Urothelium cell line (cell line): ENCODE measurements around the gene EGR1.

Source experiments
- DNase-seq: peaks from one replicate; pipeline ENCODE4 v3.0.0; 2011; ENCODE audit warnings: low spot score, mixed read lengths
- FAIRE-seq: peaks from 2 replicates; lab custom pipeline; 2011; peaks lifted over from hg19 to GRCh38; lab: Jason Lieb, UNC

The EGR1 gene

DNA sequence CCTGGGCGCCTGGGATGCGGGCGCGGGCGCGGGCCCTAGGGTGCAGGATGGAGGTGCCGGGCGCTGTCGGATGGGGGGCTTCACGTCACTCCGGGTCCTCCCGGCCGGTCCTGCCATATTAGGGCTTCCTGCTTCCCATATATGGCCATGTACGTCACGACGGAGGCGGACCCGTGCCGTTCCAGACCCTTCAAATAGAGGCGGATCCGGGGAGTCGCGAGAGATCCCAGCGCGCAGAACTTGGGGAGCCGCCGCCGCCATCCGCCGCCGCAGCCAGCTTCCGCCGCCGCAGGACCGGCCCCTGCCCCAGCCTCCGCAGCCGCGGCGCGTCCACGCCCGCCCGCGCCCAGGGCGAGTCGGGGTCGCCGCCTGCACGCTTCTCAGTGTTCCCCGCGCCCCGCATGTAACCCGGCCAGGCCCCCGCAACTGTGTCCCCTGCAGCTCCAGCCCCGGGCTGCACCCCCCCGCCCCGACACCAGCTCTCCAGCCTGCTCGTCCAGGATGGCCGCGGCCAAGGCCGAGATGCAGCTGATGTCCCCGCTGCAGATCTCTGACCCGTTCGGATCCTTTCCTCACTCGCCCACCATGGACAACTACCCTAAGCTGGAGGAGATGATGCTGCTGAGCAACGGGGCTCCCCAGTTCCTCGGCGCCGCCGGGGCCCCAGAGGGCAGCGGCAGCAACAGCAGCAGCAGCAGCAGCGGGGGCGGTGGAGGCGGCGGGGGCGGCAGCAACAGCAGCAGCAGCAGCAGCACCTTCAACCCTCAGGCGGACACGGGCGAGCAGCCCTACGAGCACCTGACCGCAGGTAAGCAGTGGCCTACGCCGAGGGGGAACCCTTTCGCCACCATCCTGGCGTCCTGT lies at the start of gene EGR1:
TSS of gene EGR1 (plus strand) at position 219 of the 864 bp plus-strand sequence. CDS start at position 502, 283 bp downstream.
- FAIRE-seq (no peak), DNase-seq (peak; percentile 84)

GRCh38 chr5:138418444-138418843 lies 46.8 kb upstream of the EGR1 start:
- FAIRE-seq (no peak), DNase-seq (no peak)

DNA sequence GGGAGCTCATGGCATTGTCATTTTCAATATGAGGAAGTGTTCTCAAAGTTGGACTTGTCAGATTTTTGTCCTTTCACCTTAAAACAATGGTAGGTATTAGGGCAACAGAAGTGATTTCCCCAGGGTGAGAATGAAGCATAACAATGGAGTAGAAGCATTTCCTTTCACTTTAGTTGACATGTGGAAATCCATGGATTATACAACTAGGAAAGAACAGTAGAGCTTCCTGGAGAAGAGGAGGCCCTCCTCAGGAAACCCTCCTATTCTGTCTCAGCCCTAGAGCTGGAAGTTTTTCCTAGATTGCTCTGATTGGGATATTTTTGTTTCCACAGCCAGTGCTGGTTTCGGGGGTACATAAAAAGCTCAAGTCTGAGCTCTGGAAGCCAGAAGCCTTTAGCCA lies 40.2 kb upstream of the EGR1 start:
- no peak for FAIRE-seq

DNA sequence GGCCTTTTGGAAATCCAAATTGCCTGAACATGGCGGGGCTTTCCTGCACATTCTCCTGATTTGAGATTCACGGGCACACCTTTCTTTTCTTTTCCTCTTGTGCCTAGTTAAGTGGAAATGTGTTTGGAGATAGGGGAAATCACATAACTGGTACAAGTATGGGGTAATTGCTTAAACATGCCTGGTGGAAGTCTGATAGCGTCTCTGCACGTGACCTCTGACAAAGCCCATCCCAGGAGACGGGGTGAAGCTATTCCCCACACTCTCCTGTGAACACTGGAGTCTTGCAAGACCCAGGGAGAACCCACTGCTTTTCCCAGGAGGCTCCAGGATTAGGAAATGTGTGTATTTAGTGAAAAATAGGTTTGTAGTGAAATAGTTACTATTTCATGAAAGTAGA lies 29.3 kb upstream of the EGR1 start:
- FAIRE-seq (no peak), DNase-seq (no peak)

More for the DNA sequence above, 40.2 kb upstream of the EGR1 start:
- DNase-seq = no peak

DNA sequence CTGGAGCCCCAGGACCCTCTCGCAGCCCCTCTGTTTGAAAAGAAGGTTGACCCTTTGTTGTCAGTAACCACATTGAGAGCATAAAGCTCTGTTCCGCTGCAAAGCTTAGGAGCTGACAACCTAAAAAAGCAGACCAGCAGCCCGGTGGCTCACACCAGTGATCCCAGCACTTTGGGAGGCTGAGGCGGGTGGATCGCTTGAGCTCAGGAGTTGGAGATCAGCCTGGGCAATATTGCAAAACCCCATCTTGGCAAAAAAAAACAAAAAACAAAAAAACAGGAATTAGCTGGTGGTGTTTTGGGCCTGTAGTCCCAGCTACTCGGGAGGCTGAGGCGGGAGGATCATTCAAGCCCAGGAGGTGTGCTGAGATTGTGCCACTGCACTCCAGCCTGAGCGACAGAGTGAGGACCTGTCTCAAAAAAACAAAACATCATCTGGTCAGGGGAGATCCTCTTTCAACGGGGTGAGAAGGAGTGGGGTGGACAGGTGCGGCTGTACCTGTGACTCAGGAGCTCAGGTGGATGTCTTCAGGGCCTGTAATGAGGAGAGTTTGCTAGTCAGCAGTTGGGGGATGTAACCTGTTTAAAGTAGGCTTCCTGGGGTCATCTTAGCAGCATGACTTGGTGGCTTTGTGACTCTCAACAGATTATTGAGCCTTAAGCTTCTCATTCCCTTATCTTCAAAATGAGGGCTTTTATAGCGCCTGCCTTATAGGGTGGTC lies 27.1 kb upstream of the EGR1 start:
- DNase-seq (no peak), FAIRE-seq (no peak)

DNA sequence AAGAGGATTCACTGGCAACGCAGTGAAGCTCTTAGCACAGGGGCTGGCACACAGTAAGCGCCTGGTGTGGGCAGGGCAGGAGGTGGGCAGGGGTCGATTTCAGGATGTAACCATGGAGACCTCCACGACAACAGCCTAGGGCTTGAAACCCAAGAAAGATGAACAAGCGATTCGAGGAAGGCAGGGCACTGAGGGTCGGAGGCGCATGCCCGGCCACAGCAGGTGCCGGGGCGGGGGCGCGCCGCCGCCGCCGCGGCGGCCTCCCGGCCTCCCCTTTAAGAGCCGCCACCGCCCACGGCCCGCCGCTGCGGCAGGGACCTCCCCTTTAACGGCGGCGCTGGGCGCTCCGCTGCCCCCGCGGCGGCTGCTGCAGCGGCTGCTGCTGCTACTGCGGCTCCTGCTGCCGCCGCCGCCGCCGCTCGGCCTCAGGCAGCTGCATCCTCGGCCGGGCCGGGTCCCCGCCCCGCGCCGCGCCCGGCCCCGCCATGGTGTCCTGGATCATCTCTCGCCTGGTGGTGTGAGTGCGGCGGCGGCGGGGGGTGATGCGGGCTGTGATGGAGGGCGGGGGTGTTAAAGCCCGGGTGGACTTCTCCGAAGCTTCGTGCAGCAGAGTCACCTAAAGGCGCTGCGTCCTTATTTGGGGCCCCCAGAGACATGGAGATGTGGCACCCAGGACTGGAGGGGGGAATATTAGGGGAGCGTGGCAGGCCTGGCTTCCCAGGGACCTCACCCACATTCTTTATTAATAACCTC lies 26.4 kb upstream of the EGR1 start, which contains the start of gene REEP2:
TSS of gene REEP2 (plus strand) at position 334 of the 753 bp plus-strand sequence. CDS start at position 486, 152 bp downstream.
- FAIRE-seq (no peak), DNase-seq (peak; percentile 76)

DNA sequence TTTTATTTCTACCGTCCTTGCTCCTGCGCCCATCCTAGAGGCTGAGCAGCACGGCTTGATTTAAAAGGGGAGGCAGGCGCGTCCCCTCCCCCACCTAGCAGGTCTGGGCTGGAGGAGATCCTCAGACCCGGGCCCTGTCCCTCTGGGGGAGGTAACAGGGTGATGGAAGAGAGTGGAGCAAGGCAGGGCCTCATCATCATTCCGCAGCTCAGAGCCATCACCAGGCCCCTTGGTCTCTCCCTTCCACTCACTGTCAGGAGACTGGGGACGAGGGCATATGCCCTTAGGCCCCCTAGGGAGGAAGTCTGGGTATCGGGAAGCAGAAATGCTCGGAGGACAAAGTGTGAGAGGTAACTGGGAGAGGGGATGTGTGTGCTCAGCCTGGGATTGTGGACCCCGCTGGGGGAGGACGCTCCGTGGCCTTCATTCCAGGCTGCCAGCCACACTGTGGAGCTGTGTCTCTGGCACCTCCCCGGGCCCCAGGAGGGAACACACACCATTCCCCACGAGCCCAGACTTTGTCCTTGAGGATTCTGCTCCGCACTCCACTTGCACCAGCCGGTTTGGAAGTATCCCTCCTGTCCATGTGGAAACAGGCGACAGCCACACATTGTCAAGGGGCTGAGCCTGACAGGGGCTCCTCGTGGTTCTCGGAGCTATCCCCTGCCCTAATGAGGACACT lies 25.7 kb upstream of the EGR1 start:
- DNase-seq (no peak), FAIRE-seq (no peak)

DNA sequence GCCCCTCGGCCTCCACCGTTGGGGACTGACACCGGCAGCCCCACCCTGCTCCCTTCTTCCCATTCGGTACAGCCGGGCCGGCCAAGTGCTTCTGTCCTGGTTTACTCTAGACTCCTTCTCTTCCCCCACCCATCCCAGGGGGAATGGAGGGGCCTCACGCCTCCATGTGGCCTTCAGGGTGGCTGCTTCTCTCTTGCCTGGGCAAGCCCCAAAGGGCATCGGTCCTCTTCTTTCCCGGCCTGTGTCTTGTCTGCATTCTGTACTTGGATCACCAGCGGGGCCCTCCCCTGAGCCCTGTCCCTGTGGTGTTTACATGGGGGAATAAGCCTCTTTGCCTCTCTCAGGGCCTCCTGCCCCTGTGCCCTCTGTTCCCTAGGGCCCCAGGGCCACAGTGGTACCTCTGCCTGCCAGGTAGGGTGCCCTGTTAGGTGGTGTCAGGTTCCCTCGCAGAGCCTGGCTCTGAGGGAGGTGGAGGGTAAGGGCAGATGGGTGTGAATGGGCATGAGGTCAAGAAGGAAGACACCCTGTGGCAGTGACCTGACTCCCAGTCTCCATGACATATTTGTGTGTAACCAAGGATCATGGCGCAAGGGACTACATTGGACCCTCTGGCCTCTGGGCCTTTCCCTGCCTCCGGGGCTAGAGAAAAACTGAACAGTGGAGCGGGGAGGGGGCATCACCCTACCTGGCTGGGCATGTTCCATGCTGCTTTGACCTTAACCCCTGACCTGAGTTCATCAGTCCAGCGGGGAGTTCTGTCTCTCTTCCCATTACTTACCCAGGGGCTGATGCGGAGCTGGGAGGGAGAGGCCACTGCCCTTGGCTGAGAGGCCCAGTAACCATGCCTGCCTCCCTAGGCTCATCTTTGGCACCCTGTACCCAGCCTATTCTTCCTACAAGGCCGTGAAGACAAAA lies 24.9 kb upstream of the EGR1 start:
- DNase-seq (no peak), FAIRE-seq (no peak)

DNA sequence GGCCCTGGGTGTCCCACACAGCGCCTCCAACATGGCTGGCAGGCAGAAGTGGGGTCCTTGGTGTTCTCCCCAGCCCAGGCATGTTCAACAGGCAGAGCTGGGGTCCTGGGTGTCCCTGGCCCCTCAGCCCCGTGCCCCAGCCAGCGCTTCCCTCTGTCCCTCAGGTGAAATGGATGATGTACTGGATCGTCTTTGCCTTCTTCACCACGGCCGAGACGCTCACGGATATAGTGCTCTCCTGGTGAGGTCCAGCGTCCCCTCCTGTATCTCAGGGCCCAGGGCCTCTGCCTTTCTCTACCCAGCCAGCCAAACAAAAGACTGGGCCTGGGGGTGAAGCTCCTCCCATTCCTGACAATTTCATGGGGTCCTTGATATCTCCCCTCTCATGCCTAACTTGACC lies 24.1 kb upstream of the EGR1 start:
- FAIRE-seq (no peak), DNase-seq (no peak)

DNA sequence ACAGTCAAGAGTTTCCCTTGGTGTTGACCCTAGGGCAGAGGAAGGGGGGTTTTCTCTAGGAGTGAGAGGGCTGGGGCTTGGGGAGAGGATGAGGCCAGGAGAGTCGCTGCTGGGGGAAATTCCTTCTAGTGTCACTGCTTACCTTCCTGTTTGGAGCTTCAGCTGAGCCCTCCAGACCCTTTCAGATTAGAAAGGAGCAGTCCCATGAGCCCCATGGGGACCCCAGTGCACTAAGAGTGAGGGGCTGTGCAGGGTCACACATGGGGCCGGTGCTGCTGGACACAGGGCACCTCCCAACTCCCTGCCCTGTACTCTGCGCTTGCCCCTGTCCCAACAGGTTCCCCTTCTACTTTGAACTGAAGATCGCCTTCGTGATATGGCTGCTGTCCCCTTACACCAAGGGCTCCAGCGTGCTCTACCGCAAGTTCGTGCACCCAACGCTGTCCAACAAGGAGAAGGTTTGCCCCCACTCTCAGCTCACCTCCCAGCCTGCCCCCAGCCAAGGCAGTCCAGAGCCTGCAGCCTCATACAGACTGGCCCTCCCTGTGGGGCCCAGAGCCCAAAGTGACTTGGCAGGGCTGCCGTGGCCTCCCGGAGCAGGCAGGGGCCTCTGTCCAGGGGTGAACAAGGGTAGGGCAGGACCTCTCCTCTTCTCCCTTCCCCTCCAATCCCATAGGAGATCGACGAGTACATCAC lies 21.1 kb upstream of the EGR1 start:
- DNase-seq = no peak
- FAIRE-seq = no peak

DNA sequence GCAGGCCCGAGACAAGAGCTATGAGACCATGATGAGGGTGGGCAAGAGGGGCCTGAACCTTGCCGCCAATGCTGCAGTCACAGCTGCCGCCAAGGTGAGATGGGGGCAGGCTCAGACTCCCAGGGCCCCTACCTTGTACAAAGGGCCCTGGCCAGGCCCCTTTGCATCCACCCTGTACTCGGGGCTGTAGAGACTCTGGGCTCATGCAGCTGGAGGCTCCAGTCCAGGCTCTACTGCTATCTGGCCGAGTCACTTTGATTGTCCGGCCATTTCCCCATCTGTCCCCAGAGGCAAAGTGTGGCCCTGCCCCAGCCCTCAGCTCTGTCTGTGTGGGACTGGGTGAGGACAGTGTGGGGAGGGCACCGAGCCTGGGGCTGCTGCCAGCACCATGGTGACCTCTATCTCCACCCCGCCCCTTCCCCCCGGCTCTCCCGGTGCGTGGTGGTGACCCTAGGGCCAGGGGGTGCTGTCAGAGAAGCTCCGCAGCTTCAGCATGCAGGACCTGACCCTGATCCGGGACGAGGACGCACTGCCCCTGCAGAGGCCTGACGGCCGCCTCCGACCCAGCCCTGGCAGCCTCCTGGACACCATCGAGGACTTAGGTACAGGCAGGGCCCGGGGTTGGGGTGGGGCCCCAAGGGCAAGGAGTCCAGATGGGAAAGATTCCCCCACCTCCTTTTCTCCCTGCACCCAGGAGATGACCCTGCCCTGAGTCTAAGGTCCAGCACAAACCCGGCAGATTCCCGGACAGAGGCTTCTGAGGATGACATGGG lies 20.3 kb upstream of the EGR1 start:
- DNase-seq = no peak
- no peak for FAIRE-seq

- FAIRE-seq = no peak
- no peak for DNase-seq
These were observed 19.6 kb upstream of the EGR1 start for GRCh38 chr5:138445547-138446271.

DNA sequence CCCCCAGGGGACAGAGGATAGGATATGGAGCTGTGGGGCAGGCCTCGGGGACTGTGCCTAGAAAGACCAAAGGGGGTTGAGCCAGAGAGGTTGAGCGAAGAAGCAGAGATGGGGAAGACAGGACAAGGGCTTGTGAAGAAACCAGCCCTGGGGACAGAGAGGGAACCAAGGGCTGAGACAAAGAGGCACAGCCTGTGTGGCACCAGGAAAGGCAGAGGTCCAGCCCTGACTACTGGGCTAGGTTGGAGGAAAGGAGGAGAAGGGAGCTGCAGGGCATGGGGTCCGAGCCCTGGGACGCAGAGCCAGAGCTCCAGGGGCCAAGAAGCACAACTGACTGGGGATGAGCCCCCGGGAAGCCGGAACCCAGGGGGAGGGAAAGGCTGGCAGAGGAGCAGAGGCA lies 17.2 kb upstream of the EGR1 start:
- no peak for DNase-seq
- no peak for FAIRE-seq

DNA sequence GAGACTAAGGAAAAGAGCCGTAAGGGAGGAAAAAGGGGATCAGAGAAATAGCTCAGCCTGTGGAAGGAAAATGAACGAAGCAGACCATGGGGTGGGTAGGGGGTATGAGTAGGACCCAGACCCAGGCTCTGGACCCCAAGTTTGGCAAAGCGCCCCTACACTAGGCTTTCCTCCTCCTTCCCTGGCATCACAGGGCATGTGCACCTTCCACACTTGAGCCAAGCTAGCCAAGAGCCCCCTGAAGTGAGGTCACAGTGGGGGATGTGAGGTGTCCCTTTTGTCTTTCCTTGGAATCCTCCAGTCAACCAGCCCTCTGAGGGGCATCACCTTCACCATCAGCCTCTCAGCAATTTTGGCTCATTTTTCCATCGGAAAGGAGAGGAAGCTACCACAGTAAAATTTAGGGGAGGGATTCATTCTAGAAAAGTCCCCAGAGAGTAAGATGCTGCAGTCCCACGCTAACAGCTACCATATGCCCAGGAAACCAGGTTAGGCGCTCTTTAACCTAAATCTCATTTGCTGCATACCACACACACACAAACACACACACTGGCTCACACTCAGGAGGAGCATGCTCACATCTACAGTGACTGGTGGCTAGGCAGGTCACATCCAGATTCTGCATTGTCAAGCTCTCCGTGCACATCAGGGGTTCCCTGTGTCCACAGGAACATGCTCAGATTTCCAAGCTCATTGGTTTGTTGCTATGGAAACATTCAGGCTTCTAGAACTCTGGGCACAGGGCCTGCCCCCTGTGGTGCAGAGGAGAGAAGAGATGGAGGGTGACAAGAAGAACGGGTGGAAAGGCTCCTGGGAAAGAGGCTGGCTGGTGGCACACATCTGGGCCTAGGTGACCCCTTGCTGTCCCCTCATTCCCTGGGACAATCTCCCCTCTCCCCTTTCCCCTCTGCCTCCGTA lies 16.5 kb upstream of the EGR1 start:
- DNase-seq = no peak
- FAIRE-seq = no peak

DNA sequence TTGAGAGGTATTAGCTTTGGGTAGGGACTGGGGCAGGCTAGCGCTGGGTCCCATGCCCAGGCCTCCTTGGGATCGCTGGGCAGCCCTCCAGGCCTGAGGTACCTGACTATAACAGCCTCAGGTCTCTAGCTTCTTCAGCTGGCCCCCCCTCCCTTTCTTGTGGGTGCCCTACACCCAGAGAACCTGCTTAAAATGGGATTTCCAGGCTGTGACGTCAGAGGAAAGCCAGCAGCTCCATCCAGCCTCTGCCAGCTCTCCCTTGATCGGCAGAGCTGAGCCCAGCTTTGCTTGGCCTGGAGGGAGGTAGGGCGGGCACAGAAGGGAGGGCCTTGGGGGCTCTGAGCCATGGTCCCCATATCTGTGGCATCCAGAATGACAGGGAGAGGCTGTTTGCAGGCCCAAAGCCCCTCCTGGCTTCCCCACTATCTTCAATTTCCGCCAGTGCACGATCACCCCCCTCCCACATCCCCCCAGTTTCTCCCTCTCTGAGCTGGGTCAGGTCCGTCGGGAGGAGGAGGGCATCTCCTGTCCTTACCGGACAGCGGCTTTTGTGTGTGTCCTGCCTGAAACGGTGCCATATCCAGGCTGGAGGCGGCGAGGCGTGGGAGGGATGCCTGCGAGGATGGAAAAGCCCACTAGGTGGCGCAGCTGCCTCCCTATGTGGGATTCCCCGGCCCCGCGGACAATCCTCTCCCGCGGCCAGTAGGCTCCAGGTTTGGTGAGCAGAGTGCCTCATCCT lies 15.6 kb upstream of the EGR1 start:
- DNase-seq = peak; percentile 90
- FAIRE-seq = peak; percentile 27

DNA sequence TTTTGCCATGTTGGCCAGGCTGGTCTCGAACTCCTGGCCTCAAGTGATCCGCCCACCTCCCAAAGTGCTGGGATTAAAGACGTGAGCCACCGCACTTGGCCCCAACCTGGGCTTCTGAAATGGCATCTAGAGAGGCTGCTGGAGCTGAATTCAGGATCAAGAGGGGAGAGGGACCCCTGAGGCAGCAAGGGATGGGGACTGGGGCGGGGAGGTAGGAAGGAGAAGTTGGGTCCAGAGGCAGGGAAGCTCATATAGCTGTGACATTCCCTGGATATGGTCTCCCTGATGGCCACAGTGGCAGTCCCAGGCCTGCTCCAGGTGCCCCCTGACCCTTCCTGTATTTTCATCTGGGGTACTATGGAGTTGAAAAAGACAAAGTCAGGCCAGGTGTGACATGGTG lies 14.3 kb upstream of the EGR1 start:
- FAIRE-seq = no peak

More for the DNA sequence above, 14.3 kb upstream of the EGR1 start:
- DNase-seq = no peak
